Left renal pelvis (tissue), 4 donors: ENCODE measurements around the gene CDK18. TPM values are rescaled to one million over a fixed set of nuclear protein-coding genes. Genes with fewer than 3 reads are reported as not detected.

ENCODE experiments used
- DNase-seq, 4 donors: peaks; one replicate each; pipeline ENCODE4 v3.0.0-alpha.2; 2013; ENCODE audit warnings: low read depth in 4 of 4, low spot score in 3 of 4
- polyA plus RNA-seq, 4 donors: library from polyadenylated mRNA; unstranded; fragments of 120-200 nt; gene quantifications; one replicate each; pipeline ENCODE4 v1.2.1, GENCODE V29; 2013; ENCODE audit not compliant: insufficient read length in 4 of 4

CDK18 gene
- polyA plus RNA-seq, 4 donors, result 14.1 to 40.3 (median 25.5) TPM

GRCh38 chr1:205520709-205521108, 16.2 kb downstream of the CDK18 start:
- no peak for DNase-seq

- no peak for DNase-seq
Observed at GRCh38 chr1:205521686-205522085, 17.2 kb downstream of the CDK18 start.

DNA sequence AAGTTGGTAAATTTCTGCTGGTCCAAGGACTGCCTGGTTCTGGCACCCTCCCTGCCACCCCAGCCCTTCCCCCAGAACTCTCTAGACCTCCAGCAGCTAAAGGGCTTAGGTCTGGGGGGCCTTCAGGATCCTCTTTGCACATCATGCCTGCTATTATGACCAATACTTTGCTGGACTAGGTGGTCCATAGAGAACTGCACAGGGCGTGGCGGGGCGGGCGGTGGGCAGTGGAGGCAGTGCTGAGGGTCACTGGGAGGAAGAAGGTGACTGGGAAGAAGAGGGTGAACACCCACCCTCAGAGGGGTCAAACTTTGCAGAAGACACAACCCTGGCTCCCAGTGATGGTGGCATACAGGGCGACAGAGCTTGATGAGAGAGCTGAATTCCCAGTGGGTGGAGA, 18.2 kb downstream of the CDK18 start:
- DNase-seq, result no peak

- DNase-seq, result no peak
Observed at GRCh38 chr1:205523261-205523890, 18.9 kb downstream of the CDK18 start.

DNA sequence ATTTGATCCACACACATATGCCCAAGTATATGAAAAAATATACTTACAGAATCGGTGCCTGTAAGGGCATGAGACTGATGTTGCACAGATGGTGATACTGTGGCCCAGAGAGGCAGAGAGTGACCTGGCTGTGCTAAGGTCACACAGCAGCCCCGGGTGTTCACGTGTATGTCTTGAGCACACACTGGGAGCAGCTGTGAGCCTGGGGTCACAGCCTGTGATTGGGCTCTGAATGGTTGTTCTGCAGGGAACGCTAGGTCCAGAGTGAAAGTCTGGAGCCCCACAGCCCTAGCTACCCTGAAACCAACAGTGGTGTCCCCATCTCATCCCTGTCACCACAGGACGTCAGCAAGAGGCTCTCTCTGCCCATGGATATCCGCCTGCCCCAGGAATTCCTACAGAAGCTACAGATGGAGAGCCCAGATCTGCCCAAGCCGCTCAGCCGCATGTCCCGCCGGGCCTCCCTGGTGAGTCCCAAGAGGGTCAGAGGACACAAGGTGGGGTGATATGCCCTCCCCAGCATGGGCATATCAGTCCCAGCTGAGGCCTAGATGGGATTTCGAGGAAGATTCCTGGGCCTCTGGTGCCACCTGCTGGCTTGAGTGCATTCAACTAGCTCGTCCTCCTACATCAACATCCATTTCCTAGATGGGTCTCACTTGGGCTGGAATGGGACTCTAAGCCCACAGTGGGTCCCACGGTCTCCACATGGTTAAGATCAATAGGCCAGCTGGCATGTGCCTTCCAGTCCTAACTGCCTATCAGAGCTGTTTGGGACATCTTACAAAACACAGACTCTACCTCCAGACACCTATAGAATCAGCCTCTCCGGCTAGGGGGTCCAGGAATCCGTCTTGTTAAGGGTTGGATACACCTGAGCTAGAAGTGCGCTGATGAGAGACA, 19.7 kb downstream of the CDK18 start:
- peak in 1 of 4 donors; percentile 62 for DNase-seq

GRCh38 chr1:205524794-205525101, 20.3 kb downstream of the CDK18 start:
- no peak for DNase-seq

- DNase-seq, result no peak
Observed at GRCh38 chr1:205525495-205526285, 21.2 kb downstream of the CDK18 start.

DNA sequence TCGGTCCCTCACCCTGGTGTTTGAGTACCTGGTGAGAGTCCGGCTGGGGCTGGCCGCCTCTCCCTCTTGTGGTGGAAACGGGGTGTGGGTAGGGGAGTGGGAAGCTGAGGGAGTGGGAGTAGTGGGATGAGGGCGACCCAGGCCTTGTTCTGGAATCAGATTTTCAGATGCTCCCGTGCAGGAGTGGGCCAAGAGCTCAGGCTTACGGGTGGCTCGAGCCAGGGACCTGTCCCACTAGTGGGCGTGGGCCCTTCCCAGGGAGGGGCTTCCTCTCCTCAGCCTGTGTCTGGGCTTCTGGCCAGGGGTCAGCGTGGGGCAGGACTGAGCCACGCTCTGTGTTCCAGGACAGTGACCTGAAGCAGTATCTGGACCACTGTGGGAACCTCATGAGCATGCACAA, 22.0 kb downstream of the CDK18 start:
- DNase-seq, result no peak

DNA sequence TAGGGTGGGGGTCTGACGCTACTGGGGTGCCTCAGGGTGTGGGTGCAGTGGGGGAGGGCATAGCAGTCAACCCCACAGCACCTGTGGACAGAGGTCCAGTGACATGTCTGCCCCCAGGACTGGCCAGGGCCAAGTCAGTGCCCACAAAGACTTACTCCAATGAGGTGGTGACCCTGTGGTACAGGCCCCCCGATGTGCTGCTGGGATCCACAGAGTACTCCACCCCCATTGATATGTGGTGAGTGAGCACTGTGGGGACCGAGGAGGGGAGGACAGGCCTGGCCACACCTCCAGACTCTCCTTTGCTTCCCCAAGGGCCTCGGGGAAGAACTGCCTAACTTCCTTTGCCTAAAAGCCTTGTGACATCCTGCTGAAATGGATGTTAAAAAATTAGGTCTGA, 23.5 kb downstream of the CDK18 start:
- no peak for DNase-seq

DNA sequence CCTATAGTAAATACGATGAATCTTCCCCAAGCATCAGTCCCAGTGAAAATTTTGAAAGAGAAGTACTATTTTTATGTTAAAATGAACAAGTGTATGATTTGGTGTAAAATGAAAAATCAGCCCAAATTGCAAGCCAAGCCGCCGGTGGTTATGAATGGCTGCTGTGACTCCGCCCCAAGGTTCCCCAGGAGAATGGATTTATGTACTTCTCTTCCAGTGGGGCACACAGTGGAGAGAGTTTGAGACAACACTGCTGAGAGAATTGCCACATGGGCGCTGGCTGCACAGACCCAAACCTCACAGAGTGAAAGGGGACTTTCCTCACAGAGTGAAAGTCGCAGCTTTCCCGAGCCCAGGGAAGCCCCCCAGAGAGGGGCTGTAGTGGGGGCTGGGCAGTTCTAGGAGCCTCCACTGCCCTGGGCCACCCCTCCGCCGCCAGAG, 24.0 kb downstream of the CDK18 start:
- DNase-seq, result no peak

GRCh38 chr1:205528887-205529825, 24.7 kb downstream of the CDK18 start:
- DNase-seq, result peak in 1 of 4 donors; percentile 57

DNA sequence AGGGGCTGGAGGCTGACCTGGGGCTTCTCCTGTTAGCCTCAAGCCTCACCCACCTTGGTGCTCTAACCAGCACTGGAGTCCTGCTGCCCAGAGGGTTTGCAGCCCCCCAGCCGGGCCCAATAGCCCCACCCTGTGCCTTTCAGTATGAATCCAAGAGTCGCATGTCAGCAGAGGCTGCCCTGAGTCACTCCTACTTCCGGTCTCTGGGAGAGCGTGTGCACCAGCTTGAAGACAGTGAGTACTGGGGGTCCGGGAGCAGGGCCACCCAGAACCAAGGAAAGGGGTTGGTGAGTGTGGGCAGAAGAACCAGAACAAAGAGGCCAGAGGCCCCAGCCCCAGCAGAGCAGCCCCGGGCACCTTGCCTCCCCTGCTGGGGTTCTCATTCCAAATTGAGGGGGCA, 25.6 kb downstream of the CDK18 start:
- no peak for DNase-seq

DNA sequence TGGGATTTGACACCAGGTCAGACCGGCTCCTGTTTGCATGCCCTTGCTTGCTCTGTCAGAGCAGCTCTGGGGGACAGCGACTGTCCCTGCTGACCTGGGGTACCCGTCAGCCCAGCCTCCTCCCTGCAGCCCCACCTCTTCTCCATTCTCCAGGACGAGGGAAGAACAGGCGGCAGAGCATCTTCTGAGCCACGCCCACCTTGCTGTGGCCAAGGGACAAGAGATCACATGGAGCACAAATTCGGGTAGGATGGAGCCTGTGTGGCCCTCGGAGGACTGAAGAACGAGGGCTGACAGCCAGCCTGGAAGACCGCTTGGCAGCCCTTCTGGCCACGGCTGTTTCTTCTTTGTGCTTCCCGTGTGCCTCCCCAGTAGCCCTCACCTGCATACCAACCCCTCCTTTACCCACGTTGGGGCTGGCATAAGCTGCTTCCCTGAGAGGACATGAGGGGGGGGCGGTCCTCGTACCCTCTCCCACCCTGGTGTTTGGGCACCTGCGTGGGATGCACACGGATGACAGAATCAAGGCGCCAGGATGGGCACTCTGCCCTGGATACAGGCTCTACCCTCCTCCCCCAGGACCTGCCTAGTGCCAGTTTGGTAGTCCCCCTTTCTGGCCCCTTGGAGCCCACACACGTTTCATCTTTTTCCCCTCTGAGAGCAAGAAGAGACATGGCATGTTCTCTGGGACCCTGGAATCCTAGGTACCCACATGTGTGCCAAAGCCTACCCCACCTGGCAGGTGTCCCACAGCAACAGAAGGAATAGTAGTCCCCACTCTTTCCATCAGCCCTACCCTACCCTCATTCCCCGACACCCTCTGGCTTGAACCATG, 26.9 kb downstream of the CDK18 start:
- DNase-seq, result no peak

- DNase-seq, result no peak
Observed at GRCh38 chr1:205532026-205532898, 27.8 kb downstream of the CDK18 start.

DNA sequence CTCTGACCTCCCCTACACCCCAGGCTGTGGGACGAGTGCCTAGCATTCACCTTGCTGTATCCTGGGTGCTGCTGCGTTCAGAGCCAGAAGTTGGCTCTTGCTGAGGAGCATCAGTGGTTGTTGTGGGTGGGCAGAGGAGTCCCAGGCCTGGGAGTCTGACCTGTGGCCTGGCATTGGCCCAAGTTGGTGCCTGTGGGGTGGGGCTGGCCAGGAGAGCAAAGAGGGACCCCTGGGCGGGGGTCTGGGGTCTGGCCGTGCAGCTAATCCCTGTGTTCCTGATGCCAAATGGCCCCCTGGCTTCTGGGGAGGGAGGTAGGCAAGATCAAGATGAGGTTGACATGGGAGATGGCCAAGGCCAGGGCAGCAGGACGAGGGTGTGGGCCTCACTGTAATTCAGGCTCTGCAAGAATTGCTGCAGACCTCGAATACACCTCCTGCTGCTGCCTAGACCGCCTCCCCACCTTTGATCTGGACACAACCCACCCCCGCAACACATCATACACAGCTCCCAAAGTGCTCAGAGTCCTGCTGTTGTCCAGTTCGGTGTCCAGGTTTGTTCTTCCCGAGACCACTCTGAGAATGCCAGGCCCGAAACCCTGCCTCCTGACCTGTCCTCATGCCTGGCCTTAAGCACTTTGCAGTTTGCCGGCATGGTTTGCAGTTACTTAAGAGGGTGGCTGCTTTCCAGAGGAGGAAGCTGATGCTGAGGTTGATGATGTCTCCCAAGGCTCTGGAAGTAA, 28.7 kb downstream of the CDK18 start:
- no peak for DNase-seq

DNA sequence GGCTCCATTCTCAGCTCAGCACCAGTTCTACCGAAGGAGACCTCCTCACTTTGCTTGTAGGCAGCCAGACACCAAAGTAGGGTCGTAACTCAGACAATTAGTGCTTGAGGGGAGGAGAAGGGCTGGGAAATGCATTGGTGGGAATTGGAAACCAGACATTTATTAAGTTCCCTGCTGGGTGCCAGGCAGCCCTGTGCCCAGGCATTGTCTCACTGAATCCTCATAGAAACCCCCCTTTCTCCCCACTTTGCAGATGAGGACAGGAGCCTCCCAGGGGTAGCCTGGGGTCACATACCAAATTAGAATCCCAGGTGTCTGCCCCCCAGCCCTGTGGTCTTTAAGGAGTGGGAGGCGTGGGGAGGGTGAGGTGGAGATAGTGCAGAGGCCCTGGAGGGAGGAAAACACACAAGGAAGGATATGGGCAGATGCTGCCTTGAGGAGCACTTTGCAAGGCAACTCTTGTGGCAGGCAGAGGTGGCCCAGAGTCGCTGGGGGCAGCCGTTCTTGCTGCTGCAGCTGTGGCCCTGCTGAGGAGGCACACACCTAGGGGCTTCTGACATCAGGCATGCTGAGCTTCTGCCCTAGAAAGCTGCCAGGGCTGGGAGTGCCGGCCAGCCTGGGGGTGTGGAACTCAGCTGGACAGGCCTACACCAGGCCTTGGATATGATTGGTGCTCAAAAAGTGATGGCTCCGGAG, 29.4 kb downstream of the CDK18 start:
- no peak for DNase-seq

DNA sequence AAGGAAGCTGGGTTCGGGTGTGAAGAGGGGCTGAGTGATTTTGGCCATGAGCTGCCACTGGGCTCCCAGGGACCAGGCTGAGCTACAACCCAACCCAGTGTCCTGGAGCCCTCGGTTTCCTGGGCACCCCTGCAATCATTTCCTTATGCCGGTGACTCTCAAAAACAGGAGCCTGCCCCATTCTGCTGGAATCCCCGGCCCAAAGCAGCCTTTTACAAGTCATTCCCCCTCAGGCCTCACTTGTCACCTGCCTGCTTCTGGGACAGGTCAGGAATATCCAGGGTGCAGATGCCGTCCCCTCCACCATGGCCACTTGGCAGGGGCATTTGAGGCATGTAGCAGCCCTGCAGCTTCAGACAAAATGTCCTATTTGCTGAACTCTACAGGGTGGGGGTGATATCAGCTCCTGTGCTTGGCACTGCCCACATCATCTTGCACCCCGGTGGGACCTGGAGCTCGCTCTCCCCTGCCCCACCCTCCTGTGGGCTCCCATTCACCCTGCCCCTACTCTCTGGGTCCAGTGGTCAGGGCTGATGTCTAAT, 30.0 kb downstream of the CDK18 start:
- DNase-seq, result no peak
